ENCODE measurements around the gene RPL14.

DNA sequence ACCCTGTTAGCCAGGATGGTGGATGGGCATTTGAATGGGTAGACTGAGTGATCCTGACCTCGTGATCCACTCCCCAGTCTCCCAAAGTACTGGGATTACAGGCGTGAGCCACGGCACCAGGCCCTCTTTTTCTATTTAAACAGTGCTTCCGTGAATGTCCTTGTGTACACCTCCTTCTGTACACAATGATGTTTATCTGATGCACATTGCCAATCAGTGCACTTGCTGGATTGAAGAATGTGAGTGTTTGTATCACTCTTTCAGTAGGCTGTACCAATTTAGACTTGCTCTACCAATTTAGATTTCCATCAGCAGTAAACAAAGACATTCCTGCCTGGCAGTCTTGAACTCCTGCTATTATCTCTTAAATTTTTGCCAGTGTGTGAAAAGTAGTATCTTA, 10.9 kb downstream of the RPL14 start:
- TF ChIP-seq, protein P1, sequence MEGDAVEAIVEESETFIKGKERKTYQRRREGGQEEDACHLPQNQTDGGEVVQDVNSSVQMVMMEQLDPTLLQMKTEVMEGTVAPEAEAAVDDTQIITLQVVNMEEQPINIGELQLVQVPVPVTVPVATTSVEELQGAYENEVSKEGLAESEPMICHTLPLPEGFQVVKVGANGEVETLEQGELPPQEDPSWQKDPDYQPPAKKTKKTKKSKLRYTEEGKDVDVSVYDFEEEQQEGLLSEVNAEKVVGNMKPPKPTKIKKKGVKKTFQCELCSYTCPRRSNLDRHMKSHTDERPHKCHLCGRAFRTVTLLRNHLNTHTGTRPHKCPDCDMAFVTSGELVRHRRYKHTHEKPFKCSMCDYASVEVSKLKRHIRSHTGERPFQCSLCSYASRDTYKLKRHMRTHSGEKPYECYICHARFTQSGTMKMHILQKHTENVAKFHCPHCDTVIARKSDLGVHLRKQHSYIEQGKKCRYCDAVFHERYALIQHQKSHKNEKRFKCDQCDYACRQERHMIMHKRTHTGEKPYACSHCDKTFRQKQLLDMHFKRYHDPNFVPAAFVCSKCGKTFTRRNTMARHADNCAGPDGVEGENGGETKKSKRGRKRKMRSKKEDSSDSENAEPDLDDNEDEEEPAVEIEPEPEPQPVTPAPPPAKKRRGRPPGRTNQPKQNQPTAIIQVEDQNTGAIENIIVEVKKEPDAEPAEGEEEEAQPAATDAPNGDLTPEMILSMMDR (conservative IDR thresholded peaks at IDR 0.05; ENCODE audit: low read depth, low read length): no peak
- no peak for TF ChIP-seq EZH2 (IDR thresholded peaks at IDR 0.05; ENCODE audit: low read length, unreplicated experiment)
- TF ChIP-seq EZH2phosphoT487 (IDR thresholded peaks at IDR 0.05; ENCODE audit: borderline replicate concordance, low read length): no peak

Data from PC-3 (cell line).